H9 (cell line): ENCODE measurements around the gene SPATS2. TPM values are rescaled to one million over a fixed set of nuclear protein-coding genes. Genes with fewer than 3 reads are reported as not detected.

Experiments
- DNase-seq: peaks from one replicate; pipeline ENCODE4 v3.0.0-alpha.2; 2017
- H2AFZ ChIP-seq: one replicate; pipeline ENCODE4 v1.6.1; 2013; ENCODE audit warnings: mild to moderate bottlenecking, low read length, control low read depth, moderate library complexity
- H2AK5ac ChIP-seq: 2 replicates; pipeline ENCODE4 v1.6.1; 2013; ENCODE audit warnings: low read length, control low read depth, mixed read lengths; ENCODE audit not compliant: insufficient read length
- H2BK120ac ChIP-seq: one replicate; pipeline ENCODE4 v1.6.1; 2013; ENCODE audit warnings: low read depth, mild to moderate bottlenecking, low read length, control low read depth, inconsistent platforms; ENCODE audit not compliant: poor library complexity, severe bottlenecking
- H2BK12ac ChIP-seq: 2 replicates; pipeline ENCODE4 v1.6.1; 2013; ENCODE audit warnings: low read length, control low read depth, mixed read lengths, low read depth; ENCODE audit not compliant: insufficient read length
- H2BK15ac ChIP-seq: 2 replicates; pipeline ENCODE4 v1.6.1; 2013; ENCODE audit warnings: low read depth, low read length, control low read depth
- H2BK20ac ChIP-seq: one replicate; pipeline ENCODE4 v1.6.1; 2013; ENCODE audit warnings: low read depth, mild to moderate bottlenecking, low read length, control low read depth, inconsistent platforms; ENCODE audit not compliant: poor library complexity, severe bottlenecking
- H2BK5ac ChIP-seq: 2 replicates; pipeline ENCODE4 v1.6.1; 2013; ENCODE audit warnings: low read length, control low read depth, mixed read lengths; ENCODE audit not compliant: insufficient read length
- H3K14ac ChIP-seq: 2 replicates; pipeline ENCODE4 v1.6.1; 2013; ENCODE audit warnings: low read length, control low read depth; ENCODE audit not compliant: insufficient read depth
- H3K18ac ChIP-seq: 2 replicates; pipeline ENCODE4 v1.6.1; 2013; ENCODE audit warnings: low read depth, mild to moderate bottlenecking, mixed read lengths, low read length, control low read depth; ENCODE audit not compliant: insufficient read length
- H3K23ac ChIP-seq: 2 replicates; pipeline ENCODE4 v1.6.1; 2013; ENCODE audit warnings: low read length, control low read depth, mixed read lengths, low read depth; ENCODE audit not compliant: insufficient read length
- H3K23me2 ChIP-seq: 2 replicates; pipeline ENCODE4 v1.6.1; 2013; ENCODE audit warnings: low read depth, mild to moderate bottlenecking, mixed read lengths, low read length, control low read depth; ENCODE audit not compliant: insufficient read length, poor library complexity, severe bottlenecking
- H3K27ac ChIP-seq: 2 replicates; pipeline ENCODE4 v1.5.1; 2013; ENCODE audit warnings: low read length, control low read depth, mixed read lengths, low read depth; ENCODE audit not compliant: insufficient read length
- H3K27me3 ChIP-seq: 2 replicates; pipeline ENCODE4 v1.6.1; 2013; ENCODE audit warnings: low read length, control low read depth, inconsistent platforms; ENCODE audit not compliant: insufficient read depth
- H3K4ac ChIP-seq: 2 replicates; pipeline ENCODE4 v1.6.1; 2013; ENCODE audit warnings: low read depth, mild to moderate bottlenecking, control low read depth, inconsistent platforms, low read length, moderate library complexity
- H3K4me1 ChIP-seq: 2 replicates; pipeline ENCODE4 v1.6.1; 2013; ENCODE audit warnings: low read length, control low read depth, inconsistent platforms; ENCODE audit not compliant: insufficient read depth
- H3K4me2 ChIP-seq: 2 replicates; pipeline ENCODE4 v1.6.1; 2013; ENCODE audit warnings: low read length, control low read depth, mixed read lengths; ENCODE audit not compliant: insufficient read length, insufficient read depth
- H3K56ac ChIP-seq: 2 replicates; pipeline ENCODE4 v1.6.1; 2013; ENCODE audit warnings: low read depth, mild to moderate bottlenecking, mixed read lengths, low read length, control low read depth; ENCODE audit not compliant: insufficient read length
- H3K79me1 ChIP-seq: 2 replicates; pipeline ENCODE4 v1.6.1; 2013; ENCODE audit warnings: low read depth, mild to moderate bottlenecking, moderate library complexity, low read length, control low read depth, inconsistent platforms; ENCODE audit not compliant: insufficient read depth, poor library complexity, severe bottlenecking
- H3K79me2 ChIP-seq: 2 replicates; pipeline ENCODE4 v1.6.1; 2013; ENCODE audit warnings: low read length, control low read depth, inconsistent platforms; ENCODE audit not compliant: insufficient read depth
- H3K9ac ChIP-seq: 2 replicates; pipeline ENCODE4 v1.6.1; 2013; ENCODE audit warnings: low read length, control low read depth, mixed read lengths; ENCODE audit not compliant: insufficient read length; ENCODE audit errors: extremely low read depth
- H3K9me3 ChIP-seq: one replicate; pipeline ENCODE4 v1.6.1; 2013; ENCODE audit warnings: low read depth, low read length, inconsistent platforms; ENCODE audit not compliant: control insufficient read depth
- H3T11ph ChIP-seq: one replicate; pipeline ENCODE4 v1.6.1; 2013; ENCODE audit warnings: mild to moderate bottlenecking, low read length, control low read depth, inconsistent platforms
- H4K20me1 ChIP-seq: one replicate; pipeline ENCODE4 v1.6.1; 2013; ENCODE audit not compliant: control insufficient read depth, insufficient read length, insufficient read depth
- H4K5ac ChIP-seq: 2 replicates; pipeline ENCODE4 v1.6.1; 2013; ENCODE audit warnings: low read depth, mild to moderate bottlenecking, mixed read lengths, low read length, control low read depth; ENCODE audit not compliant: insufficient read length
- H4K8ac ChIP-seq: replicated peaks from 2 replicates; pipeline ENCODE4 v1.6.1; 2013; ENCODE audit warnings: low read length, control low read depth, mixed read lengths, low read depth; ENCODE audit not compliant: insufficient read length
- H4K91ac ChIP-seq: 2 replicates; pipeline ENCODE4 v1.6.1; 2013; ENCODE audit warnings: low read depth, mild to moderate bottlenecking, moderate library complexity, mixed read lengths, low read length, control low read depth; ENCODE audit not compliant: insufficient read length
- H3K27ac Mint-ChIP-seq, 3 experiments: 2 replicates in 2 of 3; 3 replicates in 1 of 3; pipeline ENCODE4 v1.8.0; 2020 to 2021; ENCODE audit warnings: mixed read lengths in 3 of 3, mild to moderate bottlenecking in 1 of 3, moderate library complexity in 1 of 3
- H3K27me3 Mint-ChIP-seq: 2 replicates; pipeline ENCODE4 v1.8.0; 2021; ENCODE audit warnings: low read depth, mild to moderate bottlenecking, moderate library complexity, mixed read lengths
- H3K36me3 Mint-ChIP-seq, 3 experiments: 2 replicates in 2 of 3; 3 replicates in 1 of 3; pipeline ENCODE4 v1.8.0; 2020 to 2021; ENCODE audit warnings: low read depth in 3 of 3, mixed read lengths in 3 of 3; ENCODE audit not compliant: insufficient read depth in 1 of 3
- H3K4me1 Mint-ChIP-seq, 2 experiments: 2 replicates each; pipeline ENCODE4 v1.8.0; 2020; ENCODE audit warnings: mixed read lengths in 2 of 2
- H3K4me3 Mint-ChIP-seq, 2 experiments: 2 replicates in 1 of 2; 3 replicates in 1 of 2; pipeline ENCODE4 v1.8.0; 2020 to 2021; ENCODE audit warnings: mild to moderate bottlenecking in 2 of 2, mixed read lengths in 2 of 2, moderate library complexity in 1 of 2
- H3K9me3 Mint-ChIP-seq, 2 experiments: 2 replicates in 1 of 2; 3 replicates in 1 of 2; pipeline ENCODE4 v1.8.0; 2020; ENCODE audit warnings: mild to moderate bottlenecking in 2 of 2, mixed read lengths in 2 of 2, moderate library complexity in 1 of 2
- WGBS: extraction: QIAGEN DNeasy Blood & Tissue Kit; methylation state at CpG from one replicate; pipeline ENCODE4 v1.1.7; 2013; ENCODE audit warnings: missing lambda C conversion rate, low lambda C conversion rate, mixed read lengths; ENCODE audit not compliant: insufficient read length; ENCODE audit errors: extremely low coverage; 5-methylcytosine and 5-hydroxymethylcytosine counted together
- total RNA-seq: library from RNA; stranded (reverse); gene quantifications from 2 replicates; pipeline ENCODE4 v1.2.1, GENCODE V29; 2021
- TF ChIP-seq, protein P1 (sequence below): fragments of 200-600 bp; sonication (generic); conservative IDR thresholded peaks from 3 replicates; pipeline ENCODE4 v1.8.0; 2021; ENCODE audit warnings: antibody characterized with exemption, mild to moderate bottlenecking

SPATS2 gene
- total RNA-seq, 1 experiment from 2014 or later: 17.1 TPM

DNA sequence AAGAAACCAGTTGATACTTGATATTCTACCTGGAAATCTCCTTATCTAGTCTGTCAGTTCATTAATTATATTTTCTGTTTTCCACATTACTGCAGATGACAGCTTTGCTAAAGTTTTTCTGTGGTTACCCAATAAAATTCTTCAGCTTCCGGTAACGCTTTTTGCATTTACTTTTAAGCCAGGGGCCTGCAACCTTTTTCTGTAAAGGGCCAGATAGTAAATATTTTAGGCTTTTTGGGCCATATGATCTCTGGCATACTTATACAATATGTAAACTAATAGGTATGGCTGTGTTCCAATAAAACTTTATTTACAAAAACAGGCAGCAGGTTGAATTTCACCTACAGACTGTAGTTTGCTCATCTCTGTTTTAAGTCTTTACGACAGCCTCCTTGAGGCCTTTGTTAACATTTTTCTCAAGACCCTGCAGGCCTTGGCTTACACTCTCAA lies 48.3 kb downstream of the SPATS2 start:
- Histone ChIP-seq H3K79me2 (no peaks in the 10 kb centered on the region; the same call in 1 of the 2 replicates), H2BK20ac (no peak overlapping the region), H3K23me2 (no peaks in the 10 kb centered on the region), H2AK5ac (no peak overlapping the region), H4K5ac (no peak overlapping the region), H3K4ac (no peak overlapping the region), H2AFZ (no peak overlapping the region), H3K27me3 (no peaks in the 10 kb centered on the region), H3K56ac (no peak overlapping the region), H4K20me1 (no peaks in the 10 kb centered on the region), H2BK12ac (no peak overlapping the region), H2BK5ac (no peak overlapping the region), H3K4me2 (no peak overlapping the region), H3K4me1 (no peaks in the 10 kb centered on the region), H3K79me1 (no peaks in the 10 kb centered on the region), H3K9ac (no peak overlapping the region), H3K27ac (no peak overlapping the region), H3T11ph (no peak overlapping the region), H3K9me3 (no peaks in the 10 kb centered on the region), H4K91ac (no peak overlapping the region), H3K14ac (no peak overlapping the region), H3K23ac (no peak overlapping the region), H3K18ac (no peak overlapping the region), H4K8ac (no peak overlapping the region), H2BK120ac (no peak overlapping the region), H2BK15ac (no peak overlapping the region)
- peaks cover 14 to 18% of the 10 kb centered on the region in 2 experiments for H3K4me1 Mint-ChIP-seq
- DNase-seq: no peak
- WGBS: no CpG with 5 or more reads among the region's 3 CpGs
- TF ChIP-seq, protein P1, sequence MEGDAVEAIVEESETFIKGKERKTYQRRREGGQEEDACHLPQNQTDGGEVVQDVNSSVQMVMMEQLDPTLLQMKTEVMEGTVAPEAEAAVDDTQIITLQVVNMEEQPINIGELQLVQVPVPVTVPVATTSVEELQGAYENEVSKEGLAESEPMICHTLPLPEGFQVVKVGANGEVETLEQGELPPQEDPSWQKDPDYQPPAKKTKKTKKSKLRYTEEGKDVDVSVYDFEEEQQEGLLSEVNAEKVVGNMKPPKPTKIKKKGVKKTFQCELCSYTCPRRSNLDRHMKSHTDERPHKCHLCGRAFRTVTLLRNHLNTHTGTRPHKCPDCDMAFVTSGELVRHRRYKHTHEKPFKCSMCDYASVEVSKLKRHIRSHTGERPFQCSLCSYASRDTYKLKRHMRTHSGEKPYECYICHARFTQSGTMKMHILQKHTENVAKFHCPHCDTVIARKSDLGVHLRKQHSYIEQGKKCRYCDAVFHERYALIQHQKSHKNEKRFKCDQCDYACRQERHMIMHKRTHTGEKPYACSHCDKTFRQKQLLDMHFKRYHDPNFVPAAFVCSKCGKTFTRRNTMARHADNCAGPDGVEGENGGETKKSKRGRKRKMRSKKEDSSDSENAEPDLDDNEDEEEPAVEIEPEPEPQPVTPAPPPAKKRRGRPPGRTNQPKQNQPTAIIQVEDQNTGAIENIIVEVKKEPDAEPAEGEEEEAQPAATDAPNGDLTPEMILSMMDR: no peak
- H3K4me3 Mint-ChIP-seq: no peak overlapping the region
- no peaks in the 10 kb centered on the region for H3K9me3 Mint-ChIP-seq
- no peak overlapping the region for H3K27ac Mint-ChIP-seq
- H3K27me3 Mint-ChIP-seq: no peaks in the 10 kb centered on the region
- 0 out of 7 replicates have a peak, but pooled peaks cover 0 to 2% (median 0%) of the 10 kb centered on the region in 3 experiments for H3K36me3 Mint-ChIP-seq
